Endothelial cell of umbilical vein (primary cell): ENCODE data around the gene C5orf47. TPM values are rescaled to one million over a fixed set of nuclear protein-coding genes. Genes with fewer than 3 reads are reported as not detected.

ENCODE experiments used
- BruUV-seq: library from RNA; stranded (reverse); fragments of 400-500 nt; replicated peaks from 2 replicates; lab custom pipeline; 2021; lab: Mats Ljungman, UMichigan
- CTCF ChIA-PET: fragments of 300-600, 350-600 bp; sonication (Branson Sonifier 250); formaldehyde crosslinking; loops from one replicate; lab custom pipeline; 2021; ENCODE audit warnings: antibody characterized with exemption, inconsistent platforms; lab: Charles Lee
- POLR2A ChIA-PET: fragments of 300-600, 350-600 bp; sonication (Branson Sonifier 250); formaldehyde crosslinking; loops from one replicate; lab custom pipeline; 2021; ENCODE audit warnings: antibody characterized with exemption, inconsistent platforms; lab: Charles Lee
- DNase-seq: peaks from one replicate; pipeline ENCODE4 v3.0.0-alpha.2; 2011; ENCODE audit warnings: low read depth, low spot score
- FAIRE-seq: peaks from 2 replicates; lab custom pipeline; 2011; peaks lifted over from hg19 to GRCh38; lab: Jason Lieb, UNC
- H2AFZ ChIP-seq: 2 replicates; pipeline ENCODE4 v1.6.0; 2012; ENCODE audit warnings: low read depth, low read length, control low read depth, inconsistent platforms
- H3K27ac ChIP-seq: 2 replicates; pipeline ENCODE4 v1.5.1; 2011; ENCODE audit warnings: low read depth, mild to moderate bottlenecking, control low read depth, low read length, moderate library complexity; ENCODE audit not compliant: insufficient read depth
- H3K27me3 ChIP-seq, 2 experiments: 2 replicates each; pipeline versions ENCODE4 v1.6.0 to v1.6.1; 2011; ENCODE audit warnings: low read length in 2 of 2, mixed read lengths in 1 of 2; ENCODE audit not compliant: control insufficient read depth in 2 of 2, insufficient read depth in 2 of 2
- H3K36me3 ChIP-seq, 2 experiments: 2 replicates in 1 of 2; 3 replicates in 1 of 2; pipeline ENCODE4 v1.5.1; 2011; ENCODE audit warnings: low read length in 2 of 2, mild to moderate bottlenecking in 1 of 2, moderate library complexity in 1 of 2; ENCODE audit not compliant: control insufficient read depth in 2 of 2, insufficient read depth in 2 of 2; ENCODE audit errors: extremely low read depth in 1 of 2
- H3K4me1 ChIP-seq: 3 replicates; pipeline ENCODE4 v1.5.1; 2011; ENCODE audit warnings: mild to moderate bottlenecking, low read length; ENCODE audit not compliant: control insufficient read depth, insufficient read depth; ENCODE audit errors: extremely low read depth
- H3K4me2 ChIP-seq: 2 replicates; pipeline ENCODE4 v1.6.1; 2011; ENCODE audit warnings: low read length, control low read depth, mixed read lengths; ENCODE audit not compliant: insufficient read depth
- H3K4me3 ChIP-seq, 3 experiments: fragments of 200-600 bp in 1 of 3; sonication (generic), shearing (Covaris generic) in 1 of 3; replicated peaks in 1 of 3; 2 replicates each; pipeline ENCODE4 v1.5.1; 2011 to 2016; ENCODE audit warnings: control low read depth in 3 of 3, low read length in 3 of 3, mild to moderate bottlenecking in 2 of 3, inconsistent platforms in 1 of 3, low read depth in 1 of 3, moderate library complexity in 1 of 3; ENCODE audit not compliant: insufficient read depth in 1 of 3
- H3K79me2 ChIP-seq: 2 replicates; pipeline ENCODE4 v1.6.0; 2012; ENCODE audit warnings: low read length, inconsistent platforms; ENCODE audit not compliant: control insufficient read depth, insufficient read depth
- H3K9ac ChIP-seq: replicated peaks from 2 replicates; pipeline ENCODE3; 2011; ENCODE audit warnings: low read length, control low read depth; ENCODE audit not compliant: insufficient read depth; ENCODE audit errors: extremely low read depth
- H3K9me1 ChIP-seq: replicated peaks from 3 replicates; pipeline ENCODE4 v1.6.0; 2011; ENCODE audit warnings: mild to moderate bottlenecking, low read length; ENCODE audit not compliant: control insufficient read depth, insufficient read depth; ENCODE audit errors: extremely low read depth
- H3K9me3 ChIP-seq: replicated peaks from 2 replicates; pipeline ENCODE4 v1.5.1; 2012; ENCODE audit warnings: low read length, inconsistent platforms; ENCODE audit not compliant: control insufficient read depth, insufficient read depth
- H4K20me1 ChIP-seq: replicated peaks from 2 replicates; pipeline ENCODE3; 2011; ENCODE audit warnings: mild to moderate bottlenecking, low read length; ENCODE audit not compliant: control insufficient read depth, insufficient read depth; ENCODE audit errors: extremely low read depth
- EZH2 ChIP-seq: IDR thresholded peaks from 2 replicates; pipeline ENCODE4 v1.6.1; 2012; ENCODE audit warnings: borderline replicate concordance, low read depth, mild to moderate bottlenecking, moderate library complexity, low read length, inconsistent platforms; ENCODE audit not compliant: severe bottlenecking
- FOS ChIP-seq: IDR thresholded peaks from 2 replicates; pipeline ENCODE4 v1.6.1; 2011; ENCODE audit warnings: mild to moderate bottlenecking, low read length, moderate library complexity, borderline replicate concordance; ENCODE audit not compliant: insufficient read depth
- GATA2 ChIP-seq: IDR thresholded peaks from 2 replicates; pipeline ENCODE4 v1.7.0; 2011; ENCODE audit warnings: low read depth, mild to moderate bottlenecking, moderate library complexity, mixed read lengths, low read length; ENCODE audit not compliant: insufficient read length, insufficient read depth
- JUN ChIP-seq: IDR thresholded peaks from 2 replicates; pipeline ENCODE4 v1.6.1; 2011; ENCODE audit warnings: borderline replicate concordance, low read depth; ENCODE audit not compliant: insufficient read length, insufficient read depth
- MYC ChIP-seq: IDR thresholded peaks from one replicate; pipeline ENCODE4 v1.6.1; 2011; ENCODE audit warnings: mild to moderate bottlenecking, low read depth, low read length
- POLR2A ChIP-seq: IDR thresholded peaks from 2 replicates; pipeline ENCODE4 v1.6.1; 2012; ENCODE audit warnings: low read depth, mild to moderate bottlenecking, control low read depth, low read length
- POLR2AphosphoS5 ChIP-seq: IDR thresholded peaks from 2 replicates; pipeline ENCODE4 v1.6.1; 2012; ENCODE audit warnings: low read depth, mild to moderate bottlenecking, control low read depth, low read length, moderate library complexity; ENCODE audit not compliant: insufficient read depth
- dilution Hi-C: fragments of 300-500 bp; cut with MboI; formaldehyde crosslinking; loops from one replicate; pipeline ENCODE4 v1.15.0; 2019; ENCODE audit warnings: low sequenced_read_pairs; ENCODE audit not compliant: extremely low pct_ligation_motif_present
- intact Hi-C: fragments of 100-400 bp; cut with micrococcal nuclease; formaldehyde crosslinking; loops from one replicate; pipeline ENCODE4 v1.10.0; 2022
- polyA plus RNA-seq, 4 experiments: library from polyadenylated mRNA; depleted of rRNA in 3 of 4; stranded (reverse) in 3 of 4; unstranded in 1 of 4; fragments of >200 nt; gene quantifications; 2 replicates each; pipeline versions ENCODE4 v1.2.1 to v1.2.3, GENCODE V29; 2011 to 2012; ENCODE audit warnings: missing spikeins in 1 of 4
- total RNA-seq: library from RNA; stranded (reverse); gene quantifications from 2 replicates; pipeline ENCODE4 v1.2.3, GENCODE V29; 2021
- TF ChIP-seq, protein P1 (sequence below), 2 donors: IDR thresholded peaks; 1 replicate in 1 of 2; 2 replicates in 1 of 2; pipeline ENCODE4 v1.5.1; 2011; ENCODE audit warnings: low read length in 2 of 2, mild to moderate bottlenecking in 2 of 2, moderate library complexity in 2 of 2, control low read depth in 1 of 2, inconsistent platforms in 1 of 2, low read depth in 1 of 2; ENCODE audit not compliant: insufficient read depth in 1 of 2; ENCODE audit errors: extremely low read depth in 1 of 2
- TF ChIP-seq, protein P2 (sequence below): IDR thresholded peaks from 2 replicates; pipeline ENCODE4 v1.6.1; 2011; ENCODE audit not compliant: insufficient read depth, insufficient read length

Gene C5orf47
- total and polyA plus RNA-seq, 2 donors (not counting 3 experiments of a cell fraction or from before 2014, with no cell fraction given), result not detected

DNA sequence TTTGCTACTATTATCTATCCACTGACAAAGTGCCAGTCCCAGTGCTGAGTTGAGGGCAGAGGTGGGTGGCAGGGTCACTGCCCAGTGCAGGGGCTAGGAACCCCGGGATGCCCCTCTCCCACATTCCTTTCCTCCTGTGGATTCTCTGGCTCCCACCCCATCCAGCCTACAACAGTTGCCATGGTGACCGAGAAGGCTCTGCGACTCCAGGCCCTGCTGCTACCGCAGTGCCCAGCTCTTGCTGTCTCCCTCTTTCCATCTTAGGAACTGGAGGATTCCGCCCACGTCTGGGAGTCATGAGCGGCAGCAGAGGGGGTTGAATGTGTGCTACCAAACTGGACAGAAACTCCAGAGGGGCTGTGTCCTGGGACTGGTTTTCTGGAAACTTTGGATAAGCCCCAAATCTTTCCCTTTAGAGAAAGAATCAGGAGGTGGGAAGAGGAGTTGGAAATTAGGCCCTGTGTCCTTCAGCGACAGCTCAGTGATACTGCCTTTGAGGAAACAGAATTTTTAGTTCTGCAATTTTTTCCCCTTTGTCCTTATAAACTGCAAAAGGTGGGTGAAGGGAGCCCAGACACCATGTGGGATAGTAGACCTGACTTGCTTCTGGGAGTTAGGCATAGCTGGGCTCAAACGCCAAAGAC is 20.7 kb upstream of the C5orf47 start:
- no peaks in the 10 kb centered on the region for H3K27me3 ChIP-seq
- H3K4me3 ChIP-seq, result no peak overlapping the region
- peaks cover 3% of the 10 kb centered on the region for H3K4me1 ChIP-seq
- CTCF ChIA-PET, result interaction anchor here (1.4 to 1.8 kb wide), 4 partner anchors 25 to 343 kb away, joined by 3 to 4 read pairs (median 3); no protein-coding TSS in a partner anchor
- no peak overlapping the region for H3K4me2 ChIP-seq
- intact Hi-C loops, result no loop called here
- no peaks in the 10 kb centered on the region for H3K36me3 ChIP-seq
- no peak for DNase-seq
- no peaks in the 10 kb centered on the region for H3K9me3 ChIP-seq
- no peaks in the 10 kb centered on the region for H4K20me1 ChIP-seq
- H3K9me1 ChIP-seq, result no peaks in the 10 kb centered on the region
- POLR2A ChIA-PET, result no interaction called here
- TF ChIP-seq MYC (no peak), FOS (no peak), POLR2AphosphoS5 (no peak), JUN (no peak), POLR2A (no peak), GATA2 (no peak), EZH2 (no peak)
- TF ChIP-seq, protein P1, sequence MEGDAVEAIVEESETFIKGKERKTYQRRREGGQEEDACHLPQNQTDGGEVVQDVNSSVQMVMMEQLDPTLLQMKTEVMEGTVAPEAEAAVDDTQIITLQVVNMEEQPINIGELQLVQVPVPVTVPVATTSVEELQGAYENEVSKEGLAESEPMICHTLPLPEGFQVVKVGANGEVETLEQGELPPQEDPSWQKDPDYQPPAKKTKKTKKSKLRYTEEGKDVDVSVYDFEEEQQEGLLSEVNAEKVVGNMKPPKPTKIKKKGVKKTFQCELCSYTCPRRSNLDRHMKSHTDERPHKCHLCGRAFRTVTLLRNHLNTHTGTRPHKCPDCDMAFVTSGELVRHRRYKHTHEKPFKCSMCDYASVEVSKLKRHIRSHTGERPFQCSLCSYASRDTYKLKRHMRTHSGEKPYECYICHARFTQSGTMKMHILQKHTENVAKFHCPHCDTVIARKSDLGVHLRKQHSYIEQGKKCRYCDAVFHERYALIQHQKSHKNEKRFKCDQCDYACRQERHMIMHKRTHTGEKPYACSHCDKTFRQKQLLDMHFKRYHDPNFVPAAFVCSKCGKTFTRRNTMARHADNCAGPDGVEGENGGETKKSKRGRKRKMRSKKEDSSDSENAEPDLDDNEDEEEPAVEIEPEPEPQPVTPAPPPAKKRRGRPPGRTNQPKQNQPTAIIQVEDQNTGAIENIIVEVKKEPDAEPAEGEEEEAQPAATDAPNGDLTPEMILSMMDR (IDR thresholded peaks at IDR 0.05; ENCODE audit: extremely low read depth in 1 of 2, insufficient read depth in 1 of 2, low read depth in 1 of 2, low read length in 2 of 2), result no peak
- TF ChIP-seq, protein P2, sequence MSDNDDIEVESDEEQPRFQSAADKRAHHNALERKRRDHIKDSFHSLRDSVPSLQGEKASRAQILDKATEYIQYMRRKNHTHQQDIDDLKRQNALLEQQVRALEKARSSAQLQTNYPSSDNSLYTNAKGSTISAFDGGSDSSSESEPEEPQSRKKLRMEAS, result no peak
- no peak for FAIRE-seq
- no peak overlapping the region for H3K9ac ChIP-seq
- BruUV-seq, result no TSS peak
- no peaks in the 10 kb centered on the region for H3K79me2 ChIP-seq
- no peak overlapping the region for H3K27ac ChIP-seq
- dilution Hi-C loops, result no loop called here
- H2AFZ ChIP-seq, result no peak overlapping the region
